Suprapubic skin (tissue), 4 donors: ENCODE measurements around the gene UNC5B.

ENCODE experiments used
- CTCF ChIP-seq, 2 donors: fragments of 200-600 bp in 1 of 2; fragments of 450-650 bp in 1 of 2; sonication (generic) in 1 of 2; IDR thresholded peaks; one replicate each; pipeline ENCODE4 v1.5.1; 2016 to 2019; ENCODE audit warnings: antibody characterized with exemption in 2 of 2, mild to moderate bottlenecking in 1 of 2, moderate library complexity in 1 of 2
- EP300 ChIP-seq: sonication (generic); formaldehyde crosslinking; IDR thresholded peaks from one replicate; pipeline ENCODE4 v1.6.1; 2017; ENCODE audit warnings: antibody characterized with exemption
- POLR2A ChIP-seq, 2 donors: fragments of 450-650 bp; IDR thresholded peaks; one replicate each; pipeline ENCODE4 v1.6.1; 2017; ENCODE audit warnings: antibody characterized with exemption in 2 of 2, mild to moderate bottlenecking in 2 of 2, moderate library complexity in 2 of 2
- POLR2AphosphoS5 ChIP-seq, 3 donors: sonication (generic); formaldehyde crosslinking; IDR thresholded peaks; one replicate each; pipeline ENCODE4 v1.6.1; 2017; ENCODE audit warnings: antibody characterized with exemption in 3 of 3

GRCh38 chr10:71286521-71287294 is 74.3 kb downstream of the UNC5B start:
- TF ChIP-seq CTCF (IDR thresholded peaks at IDR 0.05) (no peak), POLR2AphosphoS5 (IDR thresholded peaks at IDR 0.05) (no peak), EP300 (no peak), POLR2A (IDR thresholded peaks at IDR 0.05) (no peak)
